ENCODE measurements around the gene GRHL1.
A peak's percentile ranks its signal among the peaks of the same experiment; 100 is the strongest.
"Not testable (repeated sequence)": the region's sequence is repeated elsewhere in the genome, so short reads cannot be mapped to it uniquely, and the experiment has no call there.

GRHL1 gene, protein sequence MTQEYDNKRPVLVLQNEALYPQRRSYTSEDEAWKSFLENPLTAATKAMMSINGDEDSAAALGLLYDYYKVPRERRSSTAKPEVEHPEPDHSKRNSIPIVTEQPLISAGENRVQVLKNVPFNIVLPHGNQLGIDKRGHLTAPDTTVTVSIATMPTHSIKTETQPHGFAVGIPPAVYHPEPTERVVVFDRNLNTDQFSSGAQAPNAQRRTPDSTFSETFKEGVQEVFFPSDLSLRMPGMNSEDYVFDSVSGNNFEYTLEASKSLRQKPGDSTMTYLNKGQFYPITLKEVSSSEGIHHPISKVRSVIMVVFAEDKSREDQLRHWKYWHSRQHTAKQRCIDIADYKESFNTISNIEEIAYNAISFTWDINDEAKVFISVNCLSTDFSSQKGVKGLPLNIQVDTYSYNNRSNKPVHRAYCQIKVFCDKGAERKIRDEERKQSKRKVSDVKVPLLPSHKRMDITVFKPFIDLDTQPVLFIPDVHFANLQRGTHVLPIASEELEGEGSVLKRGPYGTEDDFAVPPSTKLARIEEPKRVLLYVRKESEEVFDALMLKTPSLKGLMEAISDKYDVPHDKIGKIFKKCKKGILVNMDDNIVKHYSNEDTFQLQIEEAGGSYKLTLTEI

GRCh38 chr2:9951522-9952285, at the start of gene GRHL1:
Gene GRHL1, plus strand, starts transcription at chr2:9951693. Its CDS starts 141 bp downstream, at chr2:9951834.
- peak; percentile 100 for DNase-seq (ENCODE audit: low spot score)

DNA sequence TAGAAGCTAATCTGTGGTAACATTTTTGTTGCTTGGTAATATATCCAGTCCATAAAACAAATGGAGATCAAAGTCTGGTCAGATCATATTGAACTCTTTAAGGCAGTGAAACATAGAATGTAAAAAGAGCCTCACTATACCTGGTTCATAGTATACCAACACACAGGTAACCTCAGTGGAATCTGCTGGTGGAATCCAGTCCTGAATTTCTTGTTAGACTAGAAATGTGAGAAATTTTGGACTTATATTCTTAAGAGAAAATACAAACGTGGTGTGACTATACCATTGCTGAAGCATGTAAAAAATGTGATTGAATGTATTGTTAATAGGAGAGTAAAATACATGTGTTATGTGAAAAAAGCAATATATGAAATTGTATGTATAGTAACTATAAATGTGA, 46.1 kb upstream of the GRHL1 start:
- DNase-seq (ENCODE audit: low spot score): no peak

GRCh38 chr2:9907402-9907801, 44.1 kb upstream of the GRHL1 start:
- no peak for DNase-seq (ENCODE audit: low spot score)

DNA sequence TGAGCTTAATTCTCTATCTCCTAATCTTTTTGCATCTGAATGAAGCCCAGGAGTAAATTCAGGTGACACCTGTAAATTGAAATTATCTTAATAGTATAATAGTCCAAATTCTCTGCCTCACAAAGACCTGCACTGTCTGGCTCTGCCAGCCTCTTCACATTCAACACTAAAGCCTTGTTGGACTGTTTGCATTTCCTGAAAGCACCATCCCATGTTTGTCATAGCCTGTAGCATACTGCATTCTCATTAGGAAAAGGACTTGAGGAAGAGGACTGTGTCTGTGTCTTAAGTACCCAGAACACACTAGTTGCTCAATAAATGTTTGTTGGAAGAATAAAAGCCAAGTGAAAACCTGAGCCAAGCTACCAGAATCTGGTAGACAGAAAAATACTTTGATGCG, 42.9 kb upstream of the GRHL1 start:
- no peak for DNase-seq (ENCODE audit: low spot score)

GRCh38 chr2:9909106-9909505, 42.4 kb upstream of the GRHL1 start:
- DNase-seq (ENCODE audit: low spot score): no peak

- DNase-seq (ENCODE audit: low spot score): no peak
Measured at GRCh38 chr2:9910699-9911098, 40.8 kb upstream of the GRHL1 start.

- no peak for DNase-seq (ENCODE audit: low spot score)
Measured at GRCh38 chr2:9912468-9912867, 39.0 kb upstream of the GRHL1 start.

DNA sequence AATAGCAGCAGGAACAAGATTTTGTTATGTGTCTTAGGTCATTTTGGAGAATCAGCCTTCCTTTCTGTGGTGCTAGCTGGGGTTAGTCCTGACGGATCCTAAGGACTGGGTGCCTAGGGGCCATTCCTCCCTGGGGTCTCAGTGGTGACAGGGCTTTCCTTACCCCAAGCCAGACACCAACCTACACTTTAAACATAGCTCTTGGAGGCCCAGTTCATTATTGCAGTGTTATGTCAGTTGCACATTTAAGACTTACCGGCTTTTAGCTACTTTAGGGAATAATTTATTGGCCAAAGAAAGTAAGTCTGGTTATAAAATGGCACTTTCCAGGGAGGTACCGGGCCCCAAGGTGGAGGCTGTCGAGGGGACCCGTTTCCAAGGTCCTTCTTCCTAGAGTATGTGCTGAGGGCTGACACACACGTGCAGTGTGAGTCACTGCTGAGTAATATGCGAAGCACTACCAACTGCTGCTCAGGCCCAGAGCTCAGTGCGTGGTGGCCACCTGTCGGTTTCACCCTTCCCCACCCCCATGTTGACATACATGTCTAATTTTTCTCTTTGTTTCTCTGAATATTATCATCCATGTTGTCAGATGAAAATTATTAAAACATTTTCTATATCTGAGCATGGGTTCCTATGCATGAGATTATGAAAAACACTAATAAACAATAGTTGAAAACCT, 37.0 kb upstream of the GRHL1 start:
- no peak for DNase-seq (ENCODE audit: low spot score)

DNA sequence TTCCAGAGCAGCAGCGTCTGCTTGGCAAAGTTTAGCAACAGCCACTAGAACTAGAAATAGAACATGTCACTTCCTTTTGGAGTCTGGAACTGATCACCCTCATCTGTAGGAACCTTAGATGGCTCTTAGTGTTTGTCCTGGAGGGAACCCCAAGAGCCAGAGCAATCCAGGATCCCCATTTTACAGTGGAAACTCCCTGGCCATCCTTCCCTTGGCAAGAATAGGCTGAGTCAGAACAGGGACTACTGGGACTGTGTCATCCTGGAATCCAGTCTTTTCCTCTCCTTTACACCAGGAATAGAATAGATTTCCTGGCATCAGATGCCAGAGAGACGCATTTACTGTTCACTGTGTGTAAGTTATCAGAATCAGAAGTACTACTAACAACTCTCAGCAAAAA, 33.2 kb upstream of the GRHL1 start:
- no peak for DNase-seq (ENCODE audit: low spot score)

DNA sequence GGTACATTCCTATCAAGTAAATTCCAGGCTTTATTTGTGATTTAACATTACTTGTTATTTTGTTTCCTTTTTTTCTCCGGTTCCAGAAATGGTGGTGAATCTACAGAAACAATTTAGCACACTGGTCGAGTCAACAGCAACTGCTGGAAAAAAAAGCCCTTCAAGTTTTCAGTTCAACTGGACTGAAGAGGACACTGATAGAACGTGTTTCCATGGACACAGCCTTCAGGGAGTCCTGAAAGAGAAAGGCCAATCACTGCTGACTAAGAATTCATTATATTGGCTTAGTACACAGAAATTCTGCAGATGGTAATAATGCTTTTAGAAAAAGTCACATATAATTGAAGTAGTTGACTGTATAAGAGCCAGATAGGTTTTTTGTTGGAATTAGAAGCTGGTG, 32.0 kb upstream of the GRHL1 start:
- no peak for DNase-seq (ENCODE audit: low spot score)

DNA sequence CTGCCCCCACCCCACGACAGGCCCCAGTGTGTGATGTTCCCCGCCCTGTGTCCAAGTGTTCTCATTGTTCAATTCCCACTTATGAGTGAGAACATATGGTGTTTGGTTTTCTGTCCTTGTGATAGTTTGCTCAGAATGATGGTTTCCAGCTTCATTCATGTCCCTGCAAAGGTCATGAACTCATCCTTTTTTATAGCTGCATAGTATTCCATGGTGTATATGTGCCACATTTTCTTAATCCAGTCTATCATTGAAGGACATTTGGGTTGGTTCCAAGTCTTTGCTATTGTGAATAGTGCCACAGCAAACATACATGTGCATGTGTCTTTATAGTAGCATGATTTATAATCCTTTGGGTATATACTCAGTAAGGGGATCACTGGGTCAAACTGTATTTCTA, 24.5 kb upstream of the GRHL1 start:
- DNase-seq (ENCODE audit: low spot score): not testable (repeated sequence)

- DNase-seq (ENCODE audit: low spot score): no peak
Measured at GRCh38 chr2:9937258-9937657, 14.2 kb upstream of the GRHL1 start.

GRCh38 chr2:9937968-9938367, 13.5 kb upstream of the GRHL1 start:
- no peak for DNase-seq (ENCODE audit: low spot score)

DNA sequence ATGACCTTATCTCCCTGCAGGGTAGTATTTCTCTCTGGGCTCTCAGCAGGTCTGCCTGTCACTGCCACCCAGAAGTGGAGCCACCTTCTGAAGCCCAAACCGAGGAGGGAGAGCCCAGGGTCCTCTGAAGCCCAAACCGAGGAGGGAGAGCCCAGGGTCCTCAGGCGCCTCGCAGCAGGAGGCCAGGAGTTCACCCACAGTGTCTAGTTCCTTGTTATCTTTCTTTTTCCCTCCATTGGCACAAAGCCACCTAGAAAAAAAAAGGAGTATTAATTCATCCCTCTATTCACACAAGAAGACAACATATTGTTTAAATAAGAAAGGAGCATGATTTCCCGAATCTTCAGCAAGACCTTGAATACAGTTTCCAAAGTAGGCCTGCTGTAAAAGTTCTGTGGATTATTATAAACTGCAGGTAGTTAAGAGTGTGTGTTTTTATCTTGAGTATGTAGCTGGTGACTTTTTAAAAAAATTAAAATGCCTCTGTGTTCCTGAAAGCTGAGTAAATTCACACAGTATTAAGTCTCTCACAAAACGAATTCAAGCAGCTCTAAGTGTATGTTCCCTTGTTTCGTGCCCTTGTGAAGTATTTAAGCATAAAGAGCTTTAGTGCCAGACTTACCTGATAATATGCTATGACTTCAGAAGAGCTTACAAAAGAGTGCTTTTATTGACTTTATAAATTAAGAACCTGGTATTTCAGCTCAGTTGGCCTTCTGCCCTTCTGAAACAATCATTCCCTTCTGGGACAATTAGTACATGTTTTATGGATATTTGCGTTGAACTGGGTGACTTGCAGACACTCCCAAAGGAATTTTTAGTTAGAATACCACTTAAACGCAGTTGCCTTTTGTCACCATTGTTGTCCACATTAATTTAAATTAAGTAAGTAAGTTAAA, 11.7 kb upstream of the GRHL1 start:
- no peak for DNase-seq (ENCODE audit: low spot score)

DNA sequence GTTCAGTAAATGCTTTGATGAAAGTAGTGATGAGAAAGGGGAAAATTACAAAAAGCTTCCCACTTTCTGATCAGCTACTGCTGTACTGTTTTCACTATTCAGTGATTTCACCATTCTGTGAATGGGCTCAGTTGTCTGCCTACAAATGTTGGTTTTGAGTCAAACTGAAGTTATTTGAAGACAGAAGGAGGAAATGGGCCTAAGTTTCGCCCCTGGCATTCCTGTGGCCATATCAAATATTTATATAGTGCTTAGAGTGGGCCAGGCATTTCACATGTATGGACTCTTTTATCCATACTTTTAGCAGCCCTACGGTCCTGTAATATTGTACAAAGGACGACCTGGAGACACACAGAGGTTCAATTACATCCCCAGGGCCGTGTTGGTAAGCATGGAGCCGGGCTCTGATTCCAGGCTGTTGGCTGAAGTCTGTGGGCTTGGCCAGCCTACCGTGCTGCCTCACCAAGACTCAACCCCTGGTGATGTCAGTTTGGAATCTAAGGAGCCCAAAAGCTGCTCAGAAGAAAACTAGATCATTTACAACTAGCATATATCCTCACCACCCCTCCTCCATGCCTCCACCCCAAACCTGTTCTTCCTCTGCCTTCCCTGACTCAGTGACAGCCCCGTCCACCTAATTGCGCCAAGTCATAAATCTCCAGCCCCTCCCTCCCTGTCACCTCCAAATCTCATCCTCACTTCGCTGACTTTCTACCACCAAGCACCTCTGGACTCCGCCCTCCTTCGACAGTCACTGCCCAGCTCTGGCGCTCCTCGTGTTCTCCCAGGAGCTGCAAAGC, 10.1 kb upstream of the GRHL1 start:
- no peak for DNase-seq (ENCODE audit: low spot score)

GRCh38 chr2:9941996-9942390, 9.5 kb upstream of the GRHL1 start:
- no peak for DNase-seq (ENCODE audit: low spot score)

DNA sequence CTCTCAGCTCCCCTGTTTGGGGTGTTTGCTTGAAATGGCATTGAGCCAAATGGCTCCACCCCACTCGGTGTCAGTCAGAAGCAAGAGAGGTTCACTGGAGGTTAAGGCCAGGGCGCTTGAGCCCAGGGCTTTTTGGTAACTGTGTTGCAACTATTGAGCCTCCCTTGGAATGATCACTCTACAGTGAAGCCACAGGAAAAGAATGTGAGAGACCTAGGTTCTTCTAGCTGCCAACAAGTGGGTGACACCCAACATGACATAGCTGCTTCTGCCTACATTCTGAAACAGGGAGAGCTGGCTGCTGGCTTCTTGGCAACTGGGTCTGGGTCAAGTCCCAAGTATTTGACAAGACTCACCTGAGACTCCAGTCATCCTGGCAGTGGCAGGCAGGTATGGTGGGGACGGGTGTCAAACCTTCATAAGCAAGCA, 7.1 kb upstream of the GRHL1 start:
- DNase-seq (ENCODE audit: low spot score): no peak

DNA sequence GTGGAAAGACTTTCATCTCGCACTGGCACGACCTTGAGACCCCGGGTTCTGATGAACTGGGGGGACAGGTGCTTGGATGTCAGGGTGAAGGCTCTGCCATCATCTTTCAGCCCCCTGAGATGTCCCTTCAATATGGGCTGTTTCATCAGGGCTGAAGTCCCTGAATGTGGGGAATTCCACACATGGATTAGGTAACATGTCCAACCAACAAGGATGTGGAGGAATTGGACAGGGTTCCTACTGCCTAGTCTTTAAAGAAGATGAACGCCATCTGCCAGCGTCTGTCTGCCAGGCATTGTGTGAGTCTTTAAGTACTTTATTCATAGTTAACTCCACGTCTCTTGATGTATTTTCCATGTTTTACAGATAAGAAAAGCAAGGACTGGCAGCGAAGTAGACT, 5.9 kb upstream of the GRHL1 start:
- DNase-seq (ENCODE audit: low spot score): no peak

GRCh38 chr2:9946076-9946475, 5.4 kb upstream of the GRHL1 start:
- no peak for DNase-seq (ENCODE audit: low spot score)

DNA sequence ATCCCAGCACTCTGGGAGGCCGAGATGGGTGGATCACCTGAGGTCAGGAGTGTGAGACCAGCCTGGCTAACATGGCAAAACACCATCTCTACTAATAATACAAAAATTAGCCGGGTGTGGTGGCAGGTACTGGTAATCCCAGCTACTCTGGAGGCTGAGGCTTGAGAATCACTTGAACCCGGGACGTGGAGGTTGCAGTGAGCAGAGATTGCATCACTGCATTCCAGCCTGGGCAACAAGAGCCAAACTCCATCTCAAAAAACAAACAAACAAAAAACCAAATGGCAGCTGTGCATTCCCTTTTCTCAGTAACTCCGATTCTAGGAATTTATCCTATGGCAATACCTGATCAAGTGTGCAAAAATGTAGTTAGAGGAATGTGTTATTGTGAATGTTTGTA, 4.7 kb upstream of the GRHL1 start:
- DNase-seq (ENCODE audit: low spot score): no peak

DNA sequence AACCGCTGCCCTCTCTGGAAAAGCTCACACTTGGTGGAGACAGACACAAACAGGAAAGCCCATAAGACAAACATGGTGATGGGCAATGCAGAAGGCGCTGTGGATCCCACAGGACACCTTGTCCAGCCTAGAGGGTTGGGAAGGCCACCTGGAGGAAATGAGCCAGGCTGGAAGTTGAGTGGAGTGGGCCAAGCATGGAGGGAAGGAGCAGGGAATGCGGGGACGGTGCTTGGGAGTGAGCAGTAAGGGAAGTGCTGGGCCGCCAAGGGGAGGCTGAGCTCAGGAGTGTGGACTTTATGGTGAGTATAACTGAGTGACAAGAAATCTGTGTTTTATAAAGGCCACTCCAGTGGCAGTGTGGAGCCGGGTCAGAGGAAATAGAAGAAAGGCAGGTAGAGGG, 2.8 kb upstream of the GRHL1 start:
- no peak for DNase-seq (ENCODE audit: low spot score)

Measured in germinal center (tissue), 1 donor.